Superior temporal gyrus (tissue), 1 donor: ENCODE results near the gene AGPS.
"Not testable (repeated sequence)": the region's sequence is repeated elsewhere in the genome, so short reads cannot be mapped to it uniquely, and the experiment has no call there.

Source experiments
- DNase-seq: peaks from one replicate; pipeline ENCODE4 v3.0.0-alpha.2; 2016; ENCODE audit errors: extremely low spot score

The AGPS gene

DNA sequence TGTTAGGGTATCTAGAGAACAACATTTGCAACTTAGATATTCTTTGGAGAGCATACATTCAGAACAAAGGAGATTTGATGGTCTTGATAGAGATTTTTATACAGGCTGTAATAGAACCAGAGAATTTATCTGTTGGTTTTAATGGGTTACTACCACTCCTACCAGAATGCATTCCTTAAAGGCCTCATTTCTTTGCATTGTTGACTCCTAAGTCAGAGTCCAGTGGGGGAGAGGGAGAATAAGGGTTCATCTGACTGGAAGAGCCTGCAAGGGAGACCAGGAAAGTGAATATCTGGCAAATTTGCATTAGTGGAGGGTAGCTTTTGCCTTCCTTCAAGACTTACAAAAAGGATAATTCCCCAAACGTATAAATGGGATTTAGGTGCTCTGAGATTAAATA is 29.7 kb downstream of the AGPS start:
- DNase-seq, result no peak

DNA sequence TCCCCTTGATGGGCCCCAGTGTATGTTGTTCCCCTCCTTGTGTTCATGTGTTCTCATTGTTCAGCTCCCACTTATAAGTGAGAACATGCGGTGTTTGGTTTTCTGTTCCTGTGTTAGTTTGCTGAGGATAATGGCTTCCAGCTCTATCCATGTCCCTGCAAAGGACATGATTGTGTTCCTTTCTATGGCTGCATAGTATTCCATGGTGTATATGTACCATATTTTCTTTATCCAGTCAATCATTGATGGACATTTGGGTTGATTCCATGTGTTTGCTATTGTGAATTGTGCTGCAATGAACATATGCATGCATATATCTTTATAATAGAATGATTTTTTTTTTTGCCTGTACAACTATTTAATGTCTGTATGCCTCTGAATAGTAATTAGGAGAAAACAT is 31.5 kb downstream of the AGPS start:
- DNase-seq, result not testable (repeated sequence)

DNA sequence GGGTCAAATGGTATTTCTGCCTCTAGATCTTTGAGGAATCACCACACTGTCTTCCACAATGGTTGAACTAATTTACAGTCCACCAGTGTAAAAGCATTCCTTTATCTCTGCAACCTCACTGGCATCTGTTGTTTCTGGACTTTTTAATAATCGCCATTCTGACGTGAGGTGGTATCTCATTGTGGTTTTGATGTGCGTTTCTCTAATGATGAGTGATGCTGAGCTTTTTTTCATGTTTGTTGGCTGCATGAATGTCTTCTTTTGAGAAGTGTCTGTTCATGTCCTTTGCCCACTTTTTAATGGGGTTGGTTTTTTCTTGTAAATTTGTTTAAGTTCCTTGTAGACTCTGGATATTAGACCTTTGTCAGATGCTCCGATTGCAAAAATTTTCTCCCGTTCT is 32.0 kb downstream of the AGPS start:
- not testable (repeated sequence) for DNase-seq

DNA sequence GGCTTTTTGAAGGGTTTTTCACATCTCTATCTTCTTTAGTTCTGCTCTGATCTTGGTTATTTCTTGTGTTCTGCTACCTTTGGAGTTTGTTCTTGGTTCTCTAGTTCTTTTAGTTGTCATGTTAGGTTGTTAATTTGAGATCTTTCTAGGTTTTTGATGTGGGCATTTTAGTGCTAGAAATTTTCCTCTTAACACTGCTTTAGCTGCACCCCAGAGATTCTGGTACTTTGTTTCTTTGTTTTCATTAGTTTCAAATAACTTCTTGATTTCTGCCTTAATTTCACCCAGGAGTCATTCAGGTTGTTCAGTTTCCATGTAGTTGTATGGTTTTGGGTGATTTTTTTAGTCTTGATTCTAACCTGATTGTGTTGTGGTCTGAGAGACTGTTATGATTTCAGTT is 34.7 kb downstream of the AGPS start:
- no peak for DNase-seq

DNA sequence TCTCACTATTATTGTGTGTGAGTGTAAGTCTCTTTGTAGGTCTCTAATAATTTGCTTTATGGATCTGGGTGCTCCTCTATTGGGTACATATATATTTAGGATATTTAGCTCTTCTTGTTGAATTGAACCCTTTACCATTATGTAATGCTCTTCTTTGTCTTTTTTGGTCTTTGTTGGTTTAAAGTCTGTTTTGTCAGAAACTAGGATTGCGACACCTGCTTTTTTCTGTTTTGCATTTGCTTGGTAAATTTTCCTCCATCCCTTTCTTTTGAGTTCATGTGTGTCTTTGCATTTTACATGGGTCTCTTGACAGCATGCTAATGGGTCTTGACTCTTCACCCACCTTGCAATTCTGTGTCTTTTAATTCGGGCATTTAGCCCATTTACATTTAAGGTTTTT is 35.4 kb downstream of the AGPS start:
- DNase-seq, result not testable (repeated sequence)

DNA sequence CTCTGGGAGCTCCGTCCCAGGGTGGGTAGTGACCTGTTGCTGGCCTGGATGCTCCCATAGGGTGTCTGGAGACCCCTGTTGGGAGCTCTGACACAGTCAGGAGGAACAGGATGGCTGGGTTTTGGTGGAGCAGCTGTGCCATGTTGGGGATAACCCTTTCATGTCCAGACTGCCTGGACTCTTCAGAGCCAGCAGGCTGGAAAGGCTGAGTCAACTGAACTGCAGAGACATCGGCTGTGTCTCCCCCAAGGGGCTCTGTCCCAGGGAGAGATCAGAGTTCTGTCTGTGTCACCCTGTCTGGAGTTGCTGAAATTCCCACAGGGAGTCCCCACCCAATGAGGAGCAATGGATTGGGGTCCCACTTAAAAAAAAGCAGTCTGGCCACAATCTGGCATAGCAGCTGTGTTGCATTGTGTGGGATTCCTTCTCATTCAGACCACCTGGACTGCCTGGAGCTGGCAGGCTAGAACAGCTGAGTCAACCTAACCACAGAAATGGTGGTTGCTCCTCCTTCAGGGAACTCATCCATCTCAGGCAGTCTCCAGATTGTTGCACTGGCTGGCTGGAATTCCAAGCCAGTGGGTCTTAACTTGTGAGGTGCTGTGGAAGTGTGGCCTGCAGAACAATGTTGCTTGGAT is 37.2 kb downstream of the AGPS start:
- no peak for DNase-seq

DNA sequence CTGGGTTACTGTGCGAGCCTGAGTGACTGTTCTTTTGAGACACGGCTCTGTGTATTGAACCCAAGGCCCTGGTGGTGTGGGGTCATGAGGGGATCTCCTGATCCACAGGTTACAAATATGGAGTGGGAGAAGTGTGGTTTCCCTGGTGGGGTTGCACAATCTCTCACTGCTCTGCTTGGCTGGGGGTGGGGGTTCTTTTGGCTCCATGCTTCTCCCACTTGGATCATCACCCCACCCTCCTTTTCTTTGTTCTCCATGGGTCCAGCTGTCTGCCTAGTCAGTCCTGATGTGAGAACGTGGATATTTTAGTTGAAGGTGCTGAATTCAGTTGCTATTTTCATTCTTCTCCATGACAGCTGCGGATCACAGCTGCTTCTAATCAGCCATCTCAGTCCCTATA is 37.8 kb downstream of the AGPS start:
- no peak for DNase-seq

DNA sequence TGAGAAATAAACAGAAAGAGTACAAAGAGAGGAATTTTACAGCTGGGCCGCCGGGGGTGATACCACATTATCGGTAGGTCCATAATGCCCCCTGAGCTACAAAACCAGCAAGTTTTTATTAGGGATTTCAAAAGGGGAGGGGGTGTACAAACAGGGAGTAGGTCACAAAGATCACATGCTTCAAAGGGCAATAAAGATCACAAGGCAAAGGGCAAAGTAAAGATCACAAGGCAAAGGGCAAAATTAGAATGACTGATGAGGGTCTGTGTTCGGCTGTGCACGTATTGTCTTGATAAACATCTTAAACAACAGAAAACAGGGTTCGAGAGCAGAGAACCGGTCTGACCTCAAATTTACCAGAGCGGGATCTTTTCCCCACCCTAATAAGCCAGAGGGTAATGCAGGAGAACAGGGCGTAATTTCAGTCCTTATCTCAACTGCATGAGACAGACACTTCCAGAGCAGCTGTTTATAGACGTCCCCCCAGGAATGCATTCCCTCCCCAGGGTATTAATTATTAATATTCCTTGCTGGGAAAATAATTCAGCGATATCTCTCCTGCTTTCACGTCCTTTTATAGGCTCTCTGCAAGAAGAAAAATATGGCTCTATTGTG is 38.6 kb downstream of the AGPS start:
- DNase-seq, result not testable (repeated sequence)

DNA sequence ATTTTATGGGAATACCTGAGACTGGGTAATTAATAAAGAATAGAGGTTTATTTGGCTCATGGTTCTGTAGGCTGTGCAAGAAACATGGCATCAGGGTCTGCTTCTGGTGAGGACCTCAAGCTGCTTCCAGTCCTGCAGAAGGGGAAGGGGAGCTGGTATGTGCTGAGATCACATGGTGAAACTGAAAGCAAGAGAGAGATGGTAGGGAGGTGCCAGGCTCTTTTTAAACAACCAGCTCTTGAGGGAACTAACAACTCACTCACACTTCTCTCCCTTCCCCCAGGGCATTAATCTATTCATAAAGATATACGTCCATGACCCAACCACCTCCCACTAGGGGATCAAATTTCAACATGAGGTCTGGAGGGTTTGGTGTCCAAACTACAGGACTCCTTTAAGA is 40.1 kb downstream of the AGPS start:
- no peak for DNase-seq

DNA sequence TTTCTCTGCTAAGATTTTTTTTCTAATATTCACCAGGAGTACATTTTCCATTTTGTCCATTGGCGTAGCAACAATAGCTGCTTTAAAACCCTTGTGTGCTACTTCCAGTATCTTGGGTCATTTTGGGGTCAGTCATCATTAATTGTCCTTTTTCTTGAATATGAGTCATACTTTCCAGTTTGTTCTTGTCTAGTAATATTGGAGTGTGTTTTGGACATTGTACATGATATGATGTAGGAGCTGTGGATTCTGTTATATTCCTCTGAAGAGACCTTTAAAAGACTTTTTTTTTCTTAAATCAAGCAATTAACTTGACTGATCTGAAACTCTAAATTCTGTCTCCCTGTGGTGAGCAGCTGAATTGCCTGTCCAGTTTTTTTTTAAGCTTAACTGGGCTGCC is 40.8 kb downstream of the AGPS start:
- no peak for DNase-seq

DNA sequence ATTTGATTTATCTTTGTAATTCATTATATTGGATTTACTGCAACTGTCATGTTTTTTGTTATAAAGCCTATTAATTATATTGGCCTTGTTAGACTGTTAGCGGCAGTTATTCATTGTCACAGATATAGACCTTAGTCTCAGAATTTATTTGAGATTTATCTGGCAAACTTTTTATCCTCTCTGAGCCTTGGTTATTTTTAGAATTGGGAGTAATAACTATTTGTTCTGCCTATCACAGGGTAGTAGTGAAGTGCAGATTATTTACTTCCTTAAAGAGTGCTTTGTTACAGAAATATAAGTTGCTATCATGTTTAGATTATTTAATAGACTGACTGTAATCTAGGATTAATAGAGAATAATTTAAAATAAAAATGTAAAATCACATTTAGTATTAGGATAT is 41.9 kb downstream of the AGPS start:
- DNase-seq, result no peak

DNA sequence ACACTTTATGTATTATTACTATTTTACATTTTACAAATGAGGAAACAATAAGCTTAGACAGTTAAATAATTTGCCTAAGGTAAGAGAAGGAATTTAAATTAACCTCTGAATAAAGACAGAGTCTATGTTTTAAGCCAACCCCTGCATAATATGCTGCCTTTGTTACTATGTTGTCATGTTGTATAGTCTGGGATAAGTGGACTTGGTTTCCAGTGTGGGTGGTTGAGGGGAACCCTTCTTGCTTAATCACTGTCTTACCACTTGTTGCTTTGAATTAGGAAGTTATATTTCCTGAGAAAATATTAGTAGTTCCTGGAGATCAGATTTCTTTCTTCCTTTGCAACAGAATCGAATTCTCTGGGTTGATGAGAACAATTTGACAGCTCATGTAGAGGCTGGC is 52.6 kb downstream of the AGPS start:
- DNase-seq, result no peak

DNA sequence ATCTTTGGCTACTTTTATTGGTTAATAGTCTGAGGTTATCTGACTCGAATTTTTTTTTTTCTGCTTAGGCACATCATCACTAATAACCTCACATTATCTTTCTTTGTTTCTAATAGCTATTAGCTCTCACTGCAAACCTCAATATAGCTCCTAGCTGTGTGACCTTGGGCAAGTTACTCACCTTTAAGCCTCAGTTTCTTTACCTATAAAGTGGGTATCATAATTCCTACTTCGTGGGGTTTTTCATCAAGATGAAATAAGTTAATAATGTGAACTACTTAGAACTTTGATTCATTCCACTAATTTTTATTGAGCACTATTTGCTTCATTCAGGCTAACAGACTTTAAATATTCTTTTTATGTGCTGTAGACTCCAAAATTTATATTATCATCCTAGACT is 55.5 kb downstream of the AGPS start:
- DNase-seq, result no peak

DNA sequence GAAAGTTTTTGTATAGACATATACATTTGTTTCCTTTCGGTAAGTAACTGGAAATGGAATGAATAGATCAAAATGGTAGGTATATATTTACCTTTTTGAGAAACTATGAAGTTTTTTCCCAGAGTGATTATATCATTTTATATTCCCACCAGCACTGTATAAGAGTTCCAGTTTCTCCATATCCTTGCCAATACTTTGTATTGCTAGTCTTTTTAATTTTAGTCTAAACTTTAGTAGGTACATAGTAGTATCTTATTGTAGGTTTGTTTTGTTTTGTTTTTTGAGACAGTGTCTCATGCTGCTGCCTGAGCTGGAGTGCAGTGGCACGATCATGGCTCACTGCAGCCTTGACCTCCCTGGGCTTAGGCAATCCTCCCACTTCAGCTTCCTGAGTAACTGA is 56.6 kb downstream of the AGPS start:
- no peak for DNase-seq

DNA sequence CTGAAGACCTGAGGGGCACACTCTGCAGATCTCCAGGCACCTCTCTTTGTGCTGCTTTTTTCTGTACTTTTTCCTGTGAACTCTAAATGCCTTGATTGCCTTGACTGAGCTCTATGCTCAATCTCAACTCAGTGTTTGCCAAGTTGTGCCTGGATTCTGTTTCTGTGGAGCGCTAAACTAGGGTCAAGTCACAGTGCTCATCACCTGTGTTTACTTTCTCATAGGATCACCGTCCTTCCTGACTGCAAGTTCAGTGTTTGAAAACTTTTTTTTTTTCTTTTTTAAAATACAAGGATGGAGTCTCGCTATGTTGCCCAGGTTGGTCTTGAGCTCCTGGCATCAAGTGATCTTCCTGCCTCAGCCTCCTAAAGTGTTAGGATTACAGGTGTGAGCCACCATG is 62.6 kb downstream of the AGPS start:
- no peak for DNase-seq

DNA sequence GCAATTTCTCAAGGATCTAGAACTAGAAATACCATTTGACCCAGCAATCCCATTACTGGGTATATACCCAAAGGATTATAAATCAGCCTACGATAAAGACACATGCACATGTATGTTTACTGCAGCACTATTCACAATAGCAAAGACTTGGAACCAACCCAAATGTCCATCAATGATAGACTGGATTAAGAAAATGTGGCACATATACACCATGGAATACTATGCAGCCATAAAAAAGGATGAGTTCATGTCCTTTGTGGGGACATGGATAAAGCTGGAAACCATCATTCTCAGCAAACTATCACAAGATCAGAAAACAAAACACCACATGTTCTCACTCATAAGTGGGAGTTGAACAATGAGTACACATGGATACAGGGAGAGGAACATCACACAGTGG is 67.2 kb downstream of the AGPS start:
- not testable (repeated sequence) for DNase-seq

DNA sequence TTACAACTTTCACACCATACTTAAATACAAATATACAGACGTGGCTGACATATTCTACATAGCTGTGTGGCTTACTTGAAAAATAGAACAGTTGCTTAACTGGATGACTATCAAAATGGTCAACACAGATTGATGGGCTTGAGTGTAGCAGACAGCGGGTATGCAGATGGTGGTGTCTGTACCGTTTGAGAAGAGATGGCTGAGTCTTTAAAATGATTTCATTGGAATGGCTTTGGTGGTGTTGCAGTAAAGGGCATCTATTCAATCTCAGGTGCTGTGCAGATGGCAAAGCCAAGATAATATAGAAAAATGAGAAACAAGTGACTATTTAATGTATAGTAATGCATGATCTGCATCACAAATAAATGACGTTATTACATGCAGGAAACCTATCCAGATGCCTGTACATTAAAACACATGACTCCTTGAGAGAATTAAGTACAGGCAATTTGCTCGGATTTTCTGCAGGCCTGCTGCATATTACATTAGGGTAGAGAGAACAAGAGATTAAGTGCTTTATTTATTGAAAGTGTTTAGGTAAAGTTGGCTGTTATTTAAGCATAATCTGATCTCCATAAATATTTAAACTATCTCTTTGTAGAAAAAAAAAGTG is 68.5 kb downstream of the AGPS start:
- DNase-seq, result no peak

DNA sequence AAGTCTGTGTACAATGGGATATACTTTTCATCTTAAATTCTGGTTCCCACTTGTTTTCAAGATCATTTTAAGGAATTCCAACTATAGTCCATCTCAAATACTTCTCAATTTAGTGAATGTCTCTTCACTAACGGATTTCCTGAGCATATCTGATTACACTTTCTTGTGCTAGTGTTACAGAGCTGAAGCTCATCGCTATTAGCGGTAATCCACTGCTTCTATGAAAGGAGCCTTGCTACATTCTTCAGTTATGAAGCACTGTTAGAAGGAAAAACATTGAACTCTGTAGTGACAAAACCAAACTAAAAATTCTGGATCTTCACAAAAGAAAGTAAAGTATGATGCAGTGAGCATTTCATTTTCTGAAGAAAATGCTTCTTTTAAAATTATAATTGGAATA is 72.0 kb downstream of the AGPS start:
- DNase-seq, result no peak

DNA sequence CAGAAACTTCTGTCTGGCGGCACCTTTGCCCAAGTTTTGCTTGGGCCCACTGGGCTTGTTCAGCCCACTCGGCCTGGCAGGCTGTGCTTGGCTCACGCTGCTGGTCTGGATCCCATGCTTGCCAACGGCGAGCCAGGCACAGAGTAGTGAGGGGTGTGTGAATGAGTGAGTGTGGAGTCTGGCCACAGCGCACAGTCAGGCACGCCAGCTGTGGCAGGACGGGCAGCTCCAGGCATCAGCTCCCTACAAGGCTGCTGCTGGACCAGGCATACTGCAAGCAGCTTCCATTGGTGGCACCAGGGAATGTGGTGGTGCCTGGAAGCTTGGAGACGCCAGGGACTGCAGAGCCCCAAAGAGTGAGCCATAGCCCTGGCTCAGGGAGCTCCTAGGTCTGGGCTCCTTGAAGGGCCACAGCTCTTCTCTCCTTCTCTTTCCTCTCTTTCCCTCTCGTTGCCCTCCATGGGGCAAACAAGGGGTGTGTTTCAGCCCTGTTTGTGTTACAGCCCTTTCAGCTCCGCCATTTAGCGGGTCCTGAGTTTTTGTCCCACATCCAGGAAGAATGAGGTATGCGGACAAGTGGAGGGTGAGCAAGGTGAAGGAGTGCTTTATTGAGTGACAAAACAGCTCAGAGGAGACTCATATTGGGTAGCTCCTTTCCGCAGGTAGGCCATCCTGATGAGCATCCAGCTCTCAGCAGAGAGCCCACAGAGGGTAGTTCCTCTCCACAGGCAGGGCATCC is 73.0 kb downstream of the AGPS start:
- no peak for DNase-seq

DNA sequence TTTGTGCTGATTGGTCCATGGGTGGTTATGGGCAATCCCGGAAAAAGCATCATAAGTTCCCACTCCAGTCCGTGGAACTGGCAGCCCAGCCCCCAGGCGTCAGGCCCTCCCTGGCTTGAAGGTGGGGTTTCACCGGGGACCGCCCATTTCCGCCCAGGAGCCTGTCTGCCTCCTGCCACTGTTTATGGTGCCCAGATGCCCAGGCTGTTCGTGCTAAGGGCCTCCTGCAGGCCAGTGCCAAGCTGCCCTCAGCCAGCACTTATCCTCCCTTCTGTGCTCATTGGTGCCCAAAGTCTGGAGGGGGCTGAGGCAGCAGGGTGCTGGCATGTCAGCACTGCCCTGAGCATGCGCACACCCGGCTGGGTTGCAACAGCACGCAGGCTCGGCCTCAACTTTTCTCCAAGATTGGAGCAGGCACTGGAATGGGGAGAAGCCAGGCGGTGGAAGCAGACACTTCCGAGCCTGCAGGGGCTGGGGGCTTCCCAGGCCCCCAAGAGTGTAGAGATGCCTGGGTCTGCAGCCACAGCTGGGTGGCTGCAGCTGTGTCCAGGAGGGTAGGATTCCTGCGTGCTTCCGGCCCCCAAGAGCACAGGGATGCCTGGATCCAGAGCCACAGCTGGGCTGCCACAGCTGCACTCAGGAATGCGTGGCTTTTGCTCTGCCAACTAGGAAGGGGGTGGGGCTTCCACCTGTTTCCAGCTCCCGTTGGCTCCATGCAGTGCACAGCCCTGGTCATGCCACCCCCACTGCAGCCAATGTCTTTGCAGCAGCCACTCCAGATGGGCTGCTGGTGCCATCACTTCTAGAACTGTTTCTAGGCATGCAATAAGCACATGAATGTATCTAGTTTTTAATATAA is 74.0 kb downstream of the AGPS start:
- no peak for DNase-seq

DNA sequence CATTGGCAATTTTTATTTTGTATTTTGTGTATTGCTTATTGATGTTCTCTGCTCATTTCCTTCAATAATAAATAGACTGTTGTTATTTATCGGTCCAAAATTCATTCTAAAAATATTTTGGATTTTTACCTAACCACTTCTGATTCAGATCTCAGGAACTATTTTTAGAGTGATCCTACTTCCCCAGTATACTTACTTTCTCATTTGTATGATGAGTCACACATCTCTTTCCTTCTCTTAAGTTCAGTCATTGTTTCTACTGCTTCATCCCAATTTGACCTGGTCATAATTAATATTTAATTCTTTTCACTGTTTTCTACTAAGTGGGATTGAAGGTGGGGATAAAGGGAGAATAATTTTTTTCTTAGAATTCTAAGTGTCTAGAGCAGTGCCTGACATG is 75.1 kb downstream of the AGPS start:
- DNase-seq, result no peak

DNA sequence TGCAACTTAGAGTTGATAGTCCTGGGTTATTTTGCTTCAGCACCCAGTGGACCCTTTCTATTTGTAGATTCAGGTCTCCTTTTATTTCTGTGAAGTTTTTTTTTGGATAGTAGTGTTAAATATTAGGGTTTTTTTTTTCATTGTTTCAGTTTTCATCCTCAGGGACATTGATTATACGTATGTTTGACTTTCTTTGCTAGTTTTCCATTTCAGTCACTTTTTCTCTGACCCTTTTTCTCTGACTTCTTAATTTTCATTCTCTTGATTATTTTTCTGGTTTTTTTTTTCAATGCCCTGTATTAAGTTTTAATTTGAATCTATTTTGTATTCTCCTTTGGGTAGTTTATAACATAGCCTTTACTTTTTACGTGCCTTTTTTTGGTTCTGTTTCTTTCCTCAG is 79.4 kb downstream of the AGPS start:
- no peak for DNase-seq
